Kidney epithelial cell (primary cell): ENCODE data around the gene CEP162. TPM values are rescaled to one million over a fixed set of nuclear protein-coding genes. Genes with fewer than 3 reads are reported as not detected.
"Not testable (repeated sequence)": the region's sequence is repeated elsewhere in the genome, so short reads cannot be mapped to it uniquely, and the experiment has no call there.

Experiments
- DNase-seq: peaks from one replicate; pipeline ENCODE4 v3.0.0-alpha.2; 2010; ENCODE audit warnings: low read depth
- H3K27me3 ChIP-seq: 2 replicates; pipeline ENCODE4 v1.6.0; 2011; ENCODE audit warnings: low read length; ENCODE audit not compliant: control insufficient read depth, insufficient read depth
- H3K36me3 ChIP-seq: 2 replicates; pipeline ENCODE4 v1.5.1; 2011; ENCODE audit warnings: low read length; ENCODE audit not compliant: control insufficient read depth, insufficient read depth
- H3K4me3 ChIP-seq: 2 replicates; pipeline ENCODE4 v1.5.1; 2011; ENCODE audit warnings: low read depth, mild to moderate bottlenecking, control low read depth, low read length
- total RNA-seq: library from RNA; depleted of rRNA; stranded (reverse); fragments of >200 nt; gene quantifications from 2 replicates; pipeline ENCODE4 v1.2.3, GENCODE V29; 2015
- TF ChIP-seq, protein P1 (sequence below): IDR thresholded peaks from 2 replicates; pipeline ENCODE4 v1.5.1; 2011; ENCODE audit warnings: mild to moderate bottlenecking, moderate library complexity, low read length, control low read depth, inconsistent platforms; ENCODE audit not compliant: insufficient read depth, poor library complexity, severe bottlenecking

The CEP162 gene
- total RNA-seq, 1 donor from 2014 or later, result 6.3 TPM

DNA sequence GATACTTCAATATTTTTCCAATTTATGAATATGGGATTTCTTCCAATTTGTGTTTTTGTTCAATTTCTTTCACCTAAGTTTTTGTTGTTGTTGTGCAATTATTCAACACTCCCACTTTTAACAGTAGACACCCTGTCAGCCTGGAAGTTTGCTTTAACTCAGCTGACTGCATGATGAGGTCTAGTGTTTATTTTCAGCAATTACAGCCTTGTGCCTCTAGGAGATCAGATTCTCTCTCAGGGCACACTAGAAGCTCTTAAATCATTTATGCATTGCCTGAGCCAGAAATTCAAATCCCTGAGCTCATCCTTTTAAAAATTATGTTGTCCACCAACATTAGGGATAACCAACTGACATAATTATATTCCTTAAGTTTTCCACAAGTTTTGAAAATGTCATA, 108.2 kb downstream of the CEP162 start:
- no peaks in the 10 kb centered on the region for H3K27me3 ChIP-seq
- DNase-seq, result no peak
- TF ChIP-seq, protein P1, sequence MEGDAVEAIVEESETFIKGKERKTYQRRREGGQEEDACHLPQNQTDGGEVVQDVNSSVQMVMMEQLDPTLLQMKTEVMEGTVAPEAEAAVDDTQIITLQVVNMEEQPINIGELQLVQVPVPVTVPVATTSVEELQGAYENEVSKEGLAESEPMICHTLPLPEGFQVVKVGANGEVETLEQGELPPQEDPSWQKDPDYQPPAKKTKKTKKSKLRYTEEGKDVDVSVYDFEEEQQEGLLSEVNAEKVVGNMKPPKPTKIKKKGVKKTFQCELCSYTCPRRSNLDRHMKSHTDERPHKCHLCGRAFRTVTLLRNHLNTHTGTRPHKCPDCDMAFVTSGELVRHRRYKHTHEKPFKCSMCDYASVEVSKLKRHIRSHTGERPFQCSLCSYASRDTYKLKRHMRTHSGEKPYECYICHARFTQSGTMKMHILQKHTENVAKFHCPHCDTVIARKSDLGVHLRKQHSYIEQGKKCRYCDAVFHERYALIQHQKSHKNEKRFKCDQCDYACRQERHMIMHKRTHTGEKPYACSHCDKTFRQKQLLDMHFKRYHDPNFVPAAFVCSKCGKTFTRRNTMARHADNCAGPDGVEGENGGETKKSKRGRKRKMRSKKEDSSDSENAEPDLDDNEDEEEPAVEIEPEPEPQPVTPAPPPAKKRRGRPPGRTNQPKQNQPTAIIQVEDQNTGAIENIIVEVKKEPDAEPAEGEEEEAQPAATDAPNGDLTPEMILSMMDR, result no peak
- H3K36me3 ChIP-seq, result no peaks in the 10 kb centered on the region
- no peak overlapping the region for H3K4me3 ChIP-seq

DNA sequence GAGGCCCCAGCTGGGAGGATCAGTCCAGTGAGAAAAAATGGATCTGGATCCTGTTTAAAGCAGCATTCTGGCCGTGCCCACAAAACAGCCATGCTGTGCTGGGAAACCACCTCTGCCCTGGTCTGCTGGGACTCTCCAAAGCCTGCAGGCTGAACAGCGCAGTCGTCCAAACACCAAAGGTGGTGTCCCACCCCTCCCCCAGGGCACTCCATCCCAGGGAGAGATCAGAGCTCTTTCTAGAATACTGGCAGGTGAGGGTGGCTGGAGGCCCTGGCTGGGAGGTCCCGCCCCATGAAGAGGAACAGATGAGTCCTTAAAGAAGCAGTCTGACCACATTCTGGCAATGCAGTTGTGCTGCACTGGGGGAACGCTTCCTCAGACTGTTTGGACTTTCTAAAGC, 109.3 kb downstream of the CEP162 start:
- TF ChIP-seq, protein P1, result no peak
- Histone ChIP-seq H3K4me3 (no peak overlapping the region), H3K27me3 (no peaks in the 10 kb centered on the region), H3K36me3 (no peaks in the 10 kb centered on the region)
- no peak for DNase-seq

DNA sequence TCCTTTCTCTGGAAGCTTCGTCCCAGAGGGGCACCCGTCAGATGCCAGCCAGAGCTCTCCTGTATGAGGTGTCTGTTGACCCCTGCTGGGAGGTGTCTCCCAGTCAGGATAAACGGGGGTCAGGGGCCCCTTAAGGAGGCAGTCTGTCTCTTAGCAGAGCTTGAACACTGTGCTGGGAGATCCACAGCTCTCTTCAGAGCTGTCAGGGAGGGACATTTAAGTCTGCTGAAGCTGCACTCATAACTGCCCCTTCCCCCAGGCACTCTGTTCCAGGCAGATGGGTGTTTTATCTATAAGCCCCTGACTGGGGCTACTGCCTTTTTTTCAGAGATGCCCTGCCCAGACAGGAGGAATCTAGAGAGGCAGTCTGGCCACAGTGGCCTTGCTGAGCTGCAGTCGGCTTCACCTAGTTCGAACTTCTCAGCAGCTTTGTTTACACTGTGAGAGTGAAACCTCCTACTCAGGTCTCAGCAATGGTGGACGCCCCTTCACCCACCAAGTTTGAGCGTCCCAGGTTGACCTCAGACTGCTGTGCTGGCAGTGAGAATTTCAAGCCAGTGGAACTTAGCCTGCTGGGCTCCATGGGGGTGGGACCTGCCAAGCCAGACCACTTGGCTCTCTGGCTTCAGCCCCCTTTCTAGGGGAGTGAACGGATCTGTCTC, 112.4 kb downstream of the CEP162 start:
- not testable (repeated sequence) for DNase-seq, H3K27me3 ChIP-seq, H3K4me3 ChIP-seq, H3K36me3 ChIP-seq

DNA sequence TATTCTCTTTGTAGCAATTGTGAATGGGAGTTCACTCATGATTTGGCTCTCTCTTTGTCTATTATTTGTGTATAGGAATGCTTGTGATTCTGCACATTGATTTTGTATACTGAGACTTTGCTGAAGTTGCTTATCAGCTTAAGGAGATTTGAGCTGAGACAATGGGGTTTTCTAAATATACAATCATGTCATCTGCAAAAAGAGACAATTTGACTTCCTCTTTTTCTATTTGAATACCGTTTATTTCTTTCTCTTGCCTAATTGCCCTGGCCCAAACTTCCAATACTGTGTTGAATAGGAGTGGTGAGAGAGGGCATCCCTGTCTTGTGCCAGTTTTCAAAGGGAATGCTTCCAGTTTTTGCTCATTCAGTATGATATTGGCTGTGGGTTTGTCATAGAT, 116.1 kb downstream of the CEP162 start:
- H3K4me3 ChIP-seq, H3K36me3 ChIP-seq: not testable (repeated sequence)

DNA sequence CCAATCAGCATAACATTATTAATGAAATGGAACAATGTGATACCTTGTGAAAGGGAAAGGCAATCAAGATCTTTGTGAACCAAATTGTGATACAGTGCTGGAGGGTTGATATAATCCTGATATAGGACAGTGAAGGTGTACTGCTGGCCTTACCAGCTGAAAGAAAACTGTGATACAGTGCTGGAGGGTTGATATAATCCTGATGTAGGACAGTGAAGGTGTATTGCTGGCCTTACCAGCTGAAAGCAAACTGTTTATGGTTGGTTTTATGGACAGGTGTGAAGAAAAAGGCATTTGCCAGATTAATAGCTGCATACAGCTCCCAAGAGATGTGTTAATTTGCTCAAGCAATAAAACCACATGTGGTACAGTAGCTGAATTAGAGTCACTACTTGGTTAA, 119.9 kb downstream of the CEP162 start:
- no peaks in the 10 kb centered on the region for H3K36me3 ChIP-seq
- H3K27me3 ChIP-seq, result no peaks in the 10 kb centered on the region
- DNase-seq, result no peak
- H3K4me3 ChIP-seq, result no peak overlapping the region
- TF ChIP-seq, protein P1, result no peak

More for the DNA sequence above, 116.1 kb downstream of the CEP162 start:
- DNase-seq, H3K27me3 ChIP-seq: not testable (repeated sequence)

DNA sequence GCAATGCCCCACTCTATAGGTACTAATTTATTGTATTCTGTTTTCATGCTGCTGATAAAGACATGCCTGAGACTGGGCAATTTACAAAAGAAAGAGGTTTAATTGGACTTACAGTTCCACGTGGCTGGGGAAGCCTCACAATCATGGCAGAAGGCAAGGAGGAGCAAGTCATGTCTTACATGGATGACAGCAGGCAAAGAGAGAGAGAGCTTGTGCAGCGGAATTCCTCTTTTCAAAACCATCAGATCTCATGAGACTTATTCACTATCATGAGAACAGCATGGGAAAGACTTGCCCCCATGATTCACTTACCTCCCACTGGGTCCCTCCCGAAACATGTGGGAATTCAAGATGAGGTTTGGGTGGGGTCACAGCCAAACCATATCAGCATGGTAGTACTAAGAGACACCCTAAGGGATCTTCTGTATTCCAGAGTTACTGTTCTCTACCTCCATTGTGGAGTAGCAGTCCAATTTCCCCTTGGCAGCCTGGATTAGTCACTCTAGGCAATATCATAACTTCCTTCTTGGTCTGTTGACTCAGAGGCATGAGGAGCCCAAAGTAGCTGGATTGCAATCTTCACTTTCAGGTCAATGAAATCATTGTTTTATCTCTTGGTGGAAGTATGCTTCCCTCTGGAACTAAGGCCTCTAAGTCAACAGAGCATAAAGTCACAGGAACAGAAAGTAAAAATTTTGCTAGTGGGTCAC, 122.1 kb downstream of the CEP162 start:
- not testable (repeated sequence) for H3K36me3 ChIP-seq, H3K27me3 ChIP-seq, H3K4me3 ChIP-seq, DNase-seq

DNA sequence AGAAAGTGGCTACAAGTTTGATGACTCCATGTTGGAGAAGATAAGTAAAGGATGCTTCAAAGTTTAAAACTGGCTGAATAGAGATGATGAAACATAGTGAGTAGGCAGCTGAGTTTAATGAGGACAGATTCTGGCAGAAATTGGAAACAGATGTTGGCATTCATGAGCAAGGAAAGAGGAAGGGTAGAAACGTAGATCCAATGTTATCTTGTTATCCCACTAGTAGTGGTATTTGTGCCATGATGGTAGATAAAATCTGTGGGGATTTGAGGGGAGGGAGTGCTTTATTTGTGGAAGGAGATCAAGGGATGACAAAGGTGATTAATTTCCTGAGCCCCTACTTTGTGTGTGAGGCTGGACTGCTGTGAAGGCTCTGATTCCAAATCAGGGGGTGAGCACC, 124.4 kb downstream of the CEP162 start:
- no peak for DNase-seq
- no peak overlapping the region for H3K4me3 ChIP-seq
- H3K36me3 ChIP-seq, result no peaks in the 10 kb centered on the region
- TF ChIP-seq, protein P1, result no peak
- no peaks in the 10 kb centered on the region for H3K27me3 ChIP-seq
